Umbilical cord (tissue), 2 donors: Measurements from ENCODE around the gene RGS6. TPM values are rescaled to one million over a fixed set of nuclear protein-coding genes. Genes with fewer than 3 reads are reported as not detected.
A peak's percentile ranks its signal among the peaks of the same experiment; 100 is the strongest.

Experiments
- DNase-seq: peaks from one replicate; pipeline ENCODE4 v3.0.0-alpha.2; 2015; ENCODE audit warnings: low spot score
- total RNA-seq: library from RNA; depleted of rRNA; stranded (reverse); fragments of >200 nt; gene quantifications from one replicate; pipeline ENCODE4 v1.2.3, GENCODE V29; 2014; ENCODE audit warnings: low replicate concordance; ENCODE audit not compliant: insufficient read depth

Gene RGS6
- total RNA-seq, 1 donor from 2014 or later = 4.3 TPM

DNA sequence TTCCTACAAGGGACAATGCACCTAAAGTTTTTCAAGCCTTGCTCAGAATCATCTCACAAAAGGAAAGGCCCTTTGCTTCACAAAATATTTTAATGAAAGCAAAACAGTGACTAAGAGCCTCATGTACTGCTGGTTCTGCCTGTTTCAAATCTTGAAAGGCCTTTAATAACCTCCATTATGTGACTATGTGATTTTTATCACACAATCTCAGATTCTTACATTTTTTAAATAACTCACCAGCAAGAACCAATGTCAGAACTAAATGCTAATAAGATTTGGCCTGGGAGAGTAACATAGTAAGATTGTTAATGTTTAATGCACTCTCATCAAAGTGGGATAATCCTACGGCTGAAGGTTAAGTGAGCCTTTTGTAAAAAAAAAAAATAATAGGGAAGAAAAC is 378.9 kb downstream of the RGS6 start:
- DNase-seq = peak; percentile 6

DNA sequence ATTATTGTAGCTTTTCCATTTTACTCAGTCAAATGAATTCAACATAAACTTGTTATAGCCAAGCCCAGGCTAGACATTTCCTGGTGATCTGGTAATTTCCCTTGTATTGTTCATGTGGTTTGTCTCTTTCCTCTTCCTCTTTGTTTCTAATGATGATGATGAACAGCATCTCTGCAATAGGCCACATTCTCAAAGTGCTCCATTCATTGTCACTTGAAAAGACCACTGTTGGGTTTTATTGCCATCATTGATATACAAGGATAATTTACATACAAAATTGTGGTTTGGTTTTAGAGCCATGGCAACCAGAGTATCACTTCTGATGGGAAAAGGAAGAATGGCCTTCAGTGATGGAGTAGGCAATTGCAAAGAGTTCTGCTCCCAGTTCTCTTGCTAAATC is 379.3 kb downstream of the RGS6 start:
- no peak for DNase-seq

DNA sequence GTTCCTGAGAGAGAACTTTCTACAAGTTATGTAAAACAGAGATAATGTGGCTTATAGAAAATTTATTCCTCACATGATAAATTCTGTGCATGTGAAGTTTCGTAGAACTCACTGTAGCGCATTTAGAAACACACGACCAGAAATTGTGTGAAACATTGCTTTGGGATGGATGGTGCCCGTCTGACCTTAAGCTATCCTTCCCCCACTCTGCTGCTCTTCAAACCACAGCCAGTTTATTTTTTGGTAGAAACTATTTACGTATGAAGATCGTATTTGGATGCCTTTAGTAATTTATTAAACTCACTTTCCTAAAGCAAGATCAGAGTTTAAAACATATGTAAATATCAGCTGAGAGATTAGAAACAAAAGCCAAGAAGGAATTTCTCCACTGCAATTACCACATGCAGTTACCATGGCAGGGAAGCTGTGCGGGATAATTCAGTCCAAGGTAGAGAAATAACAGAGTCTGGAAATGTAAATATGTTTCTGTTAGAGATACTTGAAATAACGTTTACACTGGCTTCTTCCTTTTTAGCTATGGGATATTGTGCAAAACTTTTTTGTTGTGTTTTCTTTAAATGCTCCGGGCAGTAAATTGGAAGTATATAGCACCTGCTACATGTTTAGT is 382.7 kb downstream of the RGS6 start:
- no peak for DNase-seq

DNA sequence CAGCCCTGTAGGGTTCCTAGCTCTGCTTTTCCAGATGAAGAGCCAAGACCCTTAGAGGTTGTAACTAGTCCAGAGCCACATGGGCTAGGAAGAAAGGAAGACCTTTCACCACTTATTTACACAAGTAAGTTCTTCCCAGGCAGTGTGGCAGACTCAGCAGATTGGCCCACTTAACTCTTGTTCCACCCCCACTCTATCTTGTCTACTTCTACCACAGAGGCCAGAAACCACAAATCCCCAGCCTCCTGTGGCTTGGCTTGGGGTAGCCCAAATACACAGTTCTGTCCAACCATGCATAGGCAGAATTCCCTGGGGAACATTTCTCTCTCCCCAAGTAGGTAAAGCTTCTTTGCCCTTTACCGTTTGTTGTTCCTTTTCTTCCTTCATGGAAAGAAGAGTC is 383.5 kb downstream of the RGS6 start:
- no peak for DNase-seq

DNA sequence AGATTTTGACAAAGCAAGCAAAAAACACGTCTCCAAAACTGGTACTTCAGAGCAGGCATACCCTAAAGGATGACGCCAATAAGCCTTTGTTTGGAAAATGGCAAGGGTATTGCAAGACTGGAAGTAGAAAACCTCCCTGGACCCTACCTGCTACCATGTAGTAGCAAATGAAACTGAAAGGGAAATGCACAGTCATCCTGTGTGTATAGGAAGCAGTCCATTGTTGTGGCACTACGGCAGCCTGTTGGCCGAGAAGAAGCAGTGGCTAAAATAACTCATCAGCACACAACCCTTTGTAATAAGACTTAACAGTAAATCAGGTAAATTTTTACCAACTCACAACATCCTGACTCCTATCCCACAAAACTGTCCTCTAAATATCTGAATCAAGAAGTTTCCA is 386.4 kb downstream of the RGS6 start:
- DNase-seq = no peak

DNA sequence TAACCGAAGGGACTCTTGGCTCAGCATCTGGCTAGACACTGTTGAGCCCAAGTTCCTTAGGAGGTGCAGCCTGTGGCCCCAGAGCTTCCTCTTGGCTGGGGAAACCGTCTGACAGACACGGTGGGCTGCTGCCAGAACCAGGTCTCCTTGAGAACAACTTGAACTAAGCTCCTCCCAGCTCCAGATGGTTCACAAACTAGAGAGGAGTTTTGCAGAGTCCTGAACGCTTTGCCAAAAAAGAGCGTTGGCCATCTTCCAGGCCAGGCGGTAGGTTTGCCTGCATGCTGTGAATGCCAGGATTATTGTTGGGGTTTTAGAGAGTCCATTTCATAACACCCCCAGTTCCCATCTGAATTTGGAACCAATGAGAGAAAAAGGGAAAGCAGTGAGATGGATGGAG is 399.8 kb downstream of the RGS6 start:
- no peak for DNase-seq

DNA sequence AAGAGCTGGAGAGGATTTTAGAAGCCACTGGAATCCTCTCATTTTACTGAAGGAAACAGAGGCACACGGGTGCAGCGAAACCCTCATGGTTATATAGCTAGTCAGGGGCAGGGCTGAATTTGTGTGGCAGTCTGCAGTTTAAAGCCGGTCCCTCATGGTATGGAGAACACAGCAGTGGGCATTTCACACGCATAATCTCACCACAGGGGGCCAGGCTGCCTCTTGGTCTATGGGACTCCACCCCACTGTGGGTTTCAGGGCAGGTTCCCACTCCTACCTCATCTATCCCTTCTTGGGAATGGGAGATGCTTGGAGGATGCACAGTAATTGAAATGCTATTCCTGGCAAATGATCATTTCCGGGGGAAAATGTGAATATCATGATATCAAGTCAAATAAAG is 400.6 kb downstream of the RGS6 start:
- no peak for DNase-seq

DNA sequence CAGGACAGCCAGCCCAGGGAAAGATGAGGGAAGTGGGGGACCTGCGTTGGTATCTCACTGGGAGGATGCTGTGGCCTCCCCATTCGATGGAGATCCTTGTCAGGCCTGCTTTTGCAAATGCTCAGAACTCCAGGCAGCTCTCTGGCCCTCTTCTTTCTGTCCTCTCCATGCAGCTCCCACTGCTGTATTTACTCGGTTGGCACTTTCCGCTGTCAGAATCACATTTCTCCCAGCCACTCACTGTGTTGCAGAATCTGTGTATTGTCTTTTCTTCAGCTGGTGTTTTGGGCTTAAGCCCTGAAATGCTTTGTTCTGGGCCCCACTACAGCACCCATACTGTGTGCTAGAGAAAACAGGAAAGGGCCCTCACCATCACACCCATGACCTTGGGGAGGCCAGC is 401.1 kb downstream of the RGS6 start:
- no peak for DNase-seq

DNA sequence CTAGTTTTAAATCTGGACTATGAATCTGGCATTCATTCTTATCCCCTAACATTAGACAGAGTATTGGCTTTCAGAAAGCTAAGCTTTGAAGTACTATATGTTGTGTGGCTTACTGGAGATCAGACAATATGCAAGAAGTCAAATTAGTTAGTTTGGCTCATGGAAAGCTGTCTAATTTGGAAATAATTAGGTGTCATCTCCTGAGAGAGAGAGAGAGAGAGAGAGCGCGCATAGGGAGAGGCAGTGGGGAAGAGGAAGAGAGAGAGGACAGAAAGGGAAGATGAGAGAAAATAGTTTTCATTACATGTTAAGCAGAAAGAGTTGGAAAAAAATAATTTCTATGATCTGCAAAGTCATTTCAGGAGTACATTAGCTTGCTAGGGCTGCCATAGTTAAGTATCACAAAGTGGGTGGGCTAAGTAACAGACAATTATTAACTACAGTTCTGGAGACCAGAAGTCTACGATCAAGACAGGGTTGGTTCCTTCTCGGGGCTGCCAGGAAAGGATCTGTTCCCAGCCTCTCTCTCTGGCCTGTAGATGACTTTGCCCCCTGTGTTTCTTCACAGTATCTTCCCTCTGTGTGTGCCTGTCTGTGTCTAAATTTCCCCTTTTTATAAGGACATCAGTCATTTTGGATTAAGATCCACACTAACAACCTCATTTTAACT is 404.2 kb downstream of the RGS6 start:
- no peak for DNase-seq

DNA sequence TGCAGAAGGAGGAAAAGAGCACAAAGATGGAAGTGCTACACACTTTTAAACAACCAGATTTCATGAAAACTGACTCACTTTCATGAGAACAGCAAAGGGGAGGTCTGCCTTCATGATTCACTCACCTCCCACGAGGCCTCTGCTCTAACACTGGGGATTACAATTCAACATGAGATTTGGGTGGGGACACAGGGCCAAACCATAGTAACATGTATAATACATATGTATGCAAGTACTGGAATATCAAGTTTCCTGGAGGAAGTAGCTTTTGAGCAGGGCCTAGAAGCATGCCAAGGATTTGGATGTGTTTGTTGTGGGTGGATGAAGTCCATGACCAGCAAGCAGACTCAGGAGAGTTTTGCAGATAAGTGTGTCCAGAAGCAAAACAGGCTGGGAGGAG is 409.0 kb downstream of the RGS6 start:
- DNase-seq = no peak

DNA sequence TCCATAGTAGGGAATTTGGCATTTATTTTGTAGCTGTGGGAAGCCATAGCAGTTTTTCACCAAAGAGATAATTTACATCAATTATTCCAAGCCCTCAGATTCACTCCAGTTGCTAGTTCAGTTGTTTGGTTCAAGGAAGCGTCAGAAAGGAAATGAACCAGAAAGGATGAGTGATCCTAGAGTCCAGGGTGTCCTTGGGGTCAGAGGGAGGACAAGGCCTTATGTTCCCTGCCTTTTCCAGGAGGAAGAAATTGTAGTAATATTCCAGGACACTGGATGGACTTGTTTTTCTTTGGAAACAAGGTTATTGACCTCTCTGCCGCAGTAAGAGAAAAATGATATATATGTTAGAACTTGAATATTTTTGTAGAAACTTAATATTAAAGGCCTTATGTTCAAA is 409.5 kb downstream of the RGS6 start:
- no peak for DNase-seq

DNA sequence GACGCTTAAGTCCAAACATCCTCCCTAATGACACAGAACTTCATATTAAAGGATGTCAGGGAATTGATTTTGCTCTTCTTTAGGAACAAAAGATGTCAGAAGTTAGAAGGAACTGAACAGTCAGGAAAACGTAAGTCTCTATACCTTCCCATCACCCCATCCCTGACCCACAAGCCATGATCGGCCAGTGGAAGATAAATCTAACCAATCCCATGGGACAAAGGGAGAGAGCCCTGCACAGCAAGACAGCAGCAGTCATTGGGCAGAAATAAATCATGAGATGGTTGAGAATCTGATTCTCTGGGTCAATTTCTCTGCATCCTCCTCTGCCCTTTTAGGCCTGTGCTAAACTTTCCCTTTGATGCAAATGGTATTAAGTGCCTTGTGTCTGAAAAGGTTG is 414.9 kb downstream of the RGS6 start:
- no peak for DNase-seq

DNA sequence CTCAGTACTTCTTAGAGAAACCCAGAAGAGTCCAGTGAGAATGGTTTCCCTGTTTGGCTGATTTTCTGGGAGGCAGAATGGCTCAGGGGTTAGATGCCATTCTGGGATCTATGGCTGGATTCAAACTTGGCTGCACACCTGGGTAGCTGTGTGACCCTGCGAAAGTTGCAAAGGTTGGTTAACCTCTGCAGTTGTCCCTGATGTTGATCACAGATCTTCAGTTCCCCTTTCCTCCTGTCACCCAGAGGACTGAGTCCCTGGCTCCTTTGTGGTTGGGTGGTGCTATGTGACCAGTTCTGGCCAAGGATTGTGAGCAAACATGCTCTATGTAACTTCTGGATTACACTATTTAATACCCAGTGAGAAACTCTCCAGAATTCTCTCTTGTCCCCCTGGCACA is 418.0 kb downstream of the RGS6 start:
- no peak for DNase-seq

DNA sequence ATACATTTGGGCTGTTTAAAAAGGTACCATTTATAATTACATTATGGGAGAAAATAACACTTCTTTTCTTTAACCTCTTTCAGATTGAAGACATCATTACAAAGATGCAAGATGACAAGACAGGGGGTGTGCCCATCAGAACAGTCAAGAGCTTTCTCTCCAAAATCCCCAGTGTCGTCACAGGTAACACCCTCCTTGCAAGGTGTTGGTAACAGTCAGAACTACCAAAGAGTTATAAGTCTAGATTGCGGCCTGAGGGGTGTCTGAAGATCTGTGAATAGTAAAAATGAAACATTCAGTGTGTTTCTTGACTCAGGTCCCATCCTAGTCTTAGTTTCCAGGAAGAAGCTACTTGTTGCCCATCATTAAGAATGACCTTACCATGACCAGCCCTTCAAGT is 419.8 kb downstream of the RGS6 start:
- no peak for DNase-seq

DNA sequence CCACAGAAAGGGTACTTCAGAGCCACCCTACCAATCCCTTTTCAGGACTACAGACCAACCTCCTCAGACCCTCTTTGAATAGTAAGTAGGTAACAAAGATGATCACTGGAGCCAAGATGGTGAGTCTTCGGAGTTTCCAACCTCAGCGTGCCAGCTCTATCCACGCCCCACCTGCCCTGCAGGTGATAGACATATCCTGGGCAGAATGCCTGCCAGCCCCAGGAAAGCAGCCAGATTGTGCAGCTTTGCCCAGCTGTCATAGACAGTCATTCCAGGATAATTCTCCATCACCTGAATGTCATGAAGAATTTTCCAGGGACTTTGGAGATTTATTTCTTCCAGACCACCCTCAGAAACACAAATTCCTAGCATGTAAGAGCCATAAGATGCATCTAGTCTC is 434.4 kb downstream of the RGS6 start:
- DNase-seq = no peak

DNA sequence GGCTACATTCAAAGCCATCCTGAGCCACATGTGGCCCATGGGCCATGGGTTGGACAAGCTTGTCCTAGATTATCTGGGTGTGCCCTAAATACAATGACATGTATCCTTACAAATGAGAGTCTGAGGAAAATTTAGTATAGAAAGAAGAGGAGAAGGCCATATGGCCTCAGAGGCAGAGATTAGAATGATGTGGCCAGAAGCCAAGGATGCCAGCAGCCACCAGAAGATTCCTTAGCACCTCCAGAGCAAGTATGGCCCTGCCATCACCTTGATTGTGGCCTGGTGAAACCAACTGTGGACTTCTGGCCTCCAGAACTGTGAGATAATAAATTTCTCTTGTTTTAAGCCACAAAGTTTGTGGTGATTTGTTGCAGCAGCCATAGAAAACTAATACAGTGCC is 436.9 kb downstream of the RGS6 start:
- no peak for DNase-seq

DNA sequence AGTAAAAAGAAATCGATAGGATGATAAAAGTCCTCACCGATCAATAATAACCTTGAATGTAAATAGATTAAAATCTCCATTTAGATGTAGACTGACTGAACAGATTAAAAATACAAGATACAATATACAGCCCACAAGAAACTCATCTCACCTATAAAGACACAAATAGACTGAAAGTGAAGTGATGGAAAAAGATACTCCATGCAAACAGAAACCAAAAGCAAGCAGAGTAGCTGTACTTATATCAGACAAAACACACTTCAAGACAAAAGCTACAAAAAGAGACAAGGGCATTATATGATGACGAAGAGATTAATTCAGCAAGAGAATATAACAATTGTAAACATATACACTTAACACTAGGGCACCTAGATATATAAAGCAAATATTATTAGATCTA is 444.8 kb downstream of the RGS6 start:
- no peak for DNase-seq

DNA sequence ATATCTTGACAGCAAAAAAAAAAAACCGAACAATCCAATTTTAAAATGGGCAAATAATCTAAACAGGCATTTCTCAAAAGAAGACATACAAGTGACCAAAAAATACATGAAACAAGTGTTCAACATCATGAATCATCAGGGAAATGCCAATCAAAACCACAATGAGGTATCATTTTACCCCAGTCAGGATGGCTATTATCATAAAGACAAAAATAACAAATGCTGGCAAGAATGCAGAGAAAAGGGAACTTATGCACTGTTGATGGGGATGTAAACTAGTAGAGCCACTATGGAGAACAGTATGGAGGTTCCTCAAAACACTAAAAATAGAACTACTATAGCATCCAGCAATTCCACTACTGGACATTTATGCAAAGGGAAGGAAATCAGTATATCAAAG is 448.2 kb downstream of the RGS6 start:
- DNase-seq = no peak

DNA sequence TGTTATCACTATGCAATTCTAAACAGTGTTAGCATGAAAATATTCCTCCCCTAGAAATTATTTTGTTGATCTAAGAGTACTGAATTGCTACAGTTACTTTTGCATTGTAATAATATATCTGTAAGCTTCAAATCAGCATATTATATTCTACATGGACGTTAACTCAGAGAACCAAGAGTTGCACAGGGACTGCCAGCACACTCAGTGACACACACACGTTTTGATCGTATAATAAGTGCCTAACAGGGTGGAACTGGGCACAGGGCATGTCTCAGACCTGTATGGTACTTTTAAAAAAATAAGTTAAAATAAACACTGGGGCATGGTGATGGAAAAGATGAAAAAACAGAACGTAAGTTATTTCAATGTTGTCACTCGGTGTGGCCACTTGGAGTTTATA is 451.6 kb downstream of the RGS6 start:
- DNase-seq = no peak

DNA sequence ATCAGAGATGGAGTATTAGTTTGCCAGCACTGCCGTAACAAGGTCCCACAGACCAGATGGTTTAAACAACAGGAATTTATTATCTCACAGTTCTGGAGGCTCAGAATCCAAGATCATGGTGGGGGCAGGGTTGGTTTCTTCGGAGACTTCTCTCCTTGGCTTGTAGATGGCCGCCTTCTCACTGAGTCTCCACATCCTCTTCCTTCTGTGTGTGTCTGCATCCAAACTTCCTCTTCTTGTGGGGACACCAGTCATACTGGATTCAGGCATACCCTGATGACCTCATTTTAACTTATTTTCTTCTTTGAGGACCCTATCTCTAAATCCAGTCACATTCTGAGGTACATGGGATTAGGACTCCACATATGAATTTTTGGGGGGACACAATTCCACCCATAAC is 455.5 kb downstream of the RGS6 start:
- no peak for DNase-seq

DNA sequence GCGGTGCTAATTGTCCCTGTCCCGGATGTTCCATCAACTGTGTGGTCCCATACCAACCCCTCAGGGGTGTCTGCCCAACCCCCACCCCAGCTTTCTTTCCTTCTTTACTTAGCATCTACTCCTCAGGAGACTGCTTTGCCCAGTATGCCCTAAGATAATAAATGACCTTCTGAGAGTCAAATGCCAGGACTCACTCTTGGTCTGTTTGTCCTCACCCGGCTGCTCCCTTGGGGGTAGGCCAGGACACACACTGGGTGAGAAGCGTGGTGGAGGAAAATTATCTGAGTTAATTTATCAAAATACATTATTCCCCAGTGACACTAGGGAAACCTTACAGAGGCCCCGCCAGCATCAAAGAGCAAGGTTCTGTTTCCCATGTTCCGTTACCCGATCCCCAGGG is 457.0 kb downstream of the RGS6 start:
- no peak for DNase-seq

DNA sequence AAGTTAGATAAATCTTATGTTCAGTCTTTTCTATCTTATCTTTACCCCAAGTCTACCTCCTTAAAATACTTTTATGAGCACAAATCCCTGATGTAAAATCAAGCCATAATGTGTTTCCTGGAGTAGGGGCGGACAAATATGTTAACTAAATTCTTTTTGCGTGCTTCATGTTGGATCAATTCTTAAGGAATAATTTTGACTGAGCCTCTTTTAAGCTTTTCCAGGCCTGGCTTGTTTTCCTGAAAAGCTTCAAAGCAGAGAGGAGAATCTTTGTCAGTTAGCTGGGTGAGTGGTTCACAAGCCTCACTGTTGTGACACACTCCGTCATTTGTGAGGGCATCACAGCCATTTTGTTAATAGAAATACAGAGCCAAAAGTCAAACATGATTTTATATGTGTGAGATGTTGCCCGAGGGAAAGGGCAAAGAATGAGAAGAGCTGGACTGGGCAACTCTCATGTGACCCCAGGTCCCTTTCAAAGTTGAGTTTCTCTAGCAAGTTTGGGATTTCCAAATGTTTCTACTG is 468.9 kb downstream of the RGS6 start:
- DNase-seq = peak; percentile 45

DNA sequence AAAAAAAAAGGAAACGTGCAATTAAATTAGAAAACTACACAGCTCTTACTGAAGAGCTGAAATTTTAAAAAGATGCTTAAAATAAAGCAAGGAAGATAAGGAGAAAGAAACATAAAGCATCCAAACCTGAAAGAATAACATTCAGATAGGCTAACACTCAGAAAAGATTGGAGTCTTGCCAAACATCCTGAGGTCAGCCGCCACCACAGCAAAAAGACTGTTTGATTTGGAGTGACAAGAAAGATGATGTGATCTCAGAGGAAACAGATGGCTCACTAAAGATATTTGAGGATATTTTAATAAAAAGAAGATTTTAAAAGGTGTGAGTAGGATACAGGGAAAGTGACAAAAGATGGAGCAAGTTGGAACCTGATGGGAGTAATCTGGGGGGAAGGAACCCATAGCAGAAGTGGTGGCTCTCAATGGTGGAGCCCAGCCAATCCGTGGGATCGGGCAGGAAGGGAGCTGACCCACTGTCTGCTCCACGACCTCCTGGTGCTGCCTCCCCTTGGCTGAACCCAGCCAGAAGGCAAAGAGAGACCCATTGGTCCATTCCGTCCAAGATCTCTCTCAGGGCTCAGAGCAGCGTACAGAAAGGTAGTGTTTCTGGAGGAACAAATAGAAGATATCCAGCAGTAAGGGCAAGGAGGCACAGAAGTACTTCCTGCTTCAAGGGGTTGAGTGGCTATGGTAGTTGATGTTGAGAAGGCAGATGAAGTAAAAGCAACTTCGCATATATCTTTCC is 469.6 kb downstream of the RGS6 start:
- DNase-seq = no peak
